ENCODE data around the gene DMXL2. TPM values are rescaled to one million over a fixed set of nuclear protein-coding genes. Genes with fewer than 3 reads are reported as not detected.

DMXL2 gene
- total and polyA plus RNA-seq, 9 of the 15 experiments (the other 6 are each of a cell fraction or from before 2014, with no cell fraction given), result 9.3 to 57.7 (median 30.7) TPM

DNA sequence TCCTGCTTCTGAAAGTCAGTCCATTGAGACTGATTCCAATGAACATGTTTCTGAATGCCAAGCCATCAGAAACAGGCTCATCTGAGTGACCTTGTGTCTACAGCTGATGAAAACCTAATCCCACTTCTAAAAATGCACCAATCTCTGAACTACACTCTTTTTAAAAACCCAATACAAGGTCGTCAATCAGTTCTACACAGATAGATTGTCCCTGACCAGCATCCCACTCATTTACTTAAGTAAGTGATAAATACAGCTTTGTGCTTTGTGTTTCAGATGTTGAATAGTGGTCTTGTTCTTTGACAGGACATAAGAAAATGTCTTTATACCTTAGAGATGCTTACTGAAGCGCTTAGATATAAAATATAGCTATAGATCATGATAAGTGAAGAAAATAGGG is 38.5 kb upstream of the DMXL2 start:
- Histone ChIP-seq H3K27me3 (ENCODE audit: control insufficient read depth in 2 of 2, insufficient read depth in 2 of 2, low read length in 2 of 2) (no peaks in the 10 kb centered on the region), H3K36me3 (ENCODE audit: control insufficient read depth, insufficient read depth, low read length) (no peaks in the 10 kb centered on the region), H3K9me3 (replicated peaks; ENCODE audit: control insufficient read depth, insufficient read depth, low read depth, low read length) (no peaks in the 10 kb centered on the region), H3K4me1 (replicated peaks in 1 of 2; ENCODE audit: control insufficient read depth in 2 of 2, insufficient read depth in 2 of 2, low read length in 2 of 2) (no peaks in the 10 kb centered on the region), H3K9me1 (ENCODE audit: control insufficient read depth, insufficient read depth, low read length) (no peaks in the 10 kb centered on the region), H3K4me2 (ENCODE audit: insufficient read depth, low read length) (no peak overlapping the region), H4K20me1 (replicated peaks; ENCODE audit: control insufficient read depth, insufficient read depth, low read length) (no peaks in the 10 kb centered on the region), H3K9ac (ENCODE audit: insufficient read depth in 1 of 2, low read depth in 2 of 2, low read length in 2 of 2) (no peak overlapping the region), H2AFZ (ENCODE audit: low read depth, low read length) (no peak overlapping the region), H3K27ac (ENCODE audit: extremely low read depth, low read depth, low read length) (no peak overlapping the region), H3K4me3 (no peak overlapping the region), H3K79me2 (ENCODE audit: control insufficient read depth, insufficient read depth, low read length) (no peaks in the 10 kb centered on the region)
- ChIA-PET CTCF (ENCODE audit: low intra/inter-chr PET ratio) (no interaction called here), POLR2A (no interaction called here)
- BruUV-seq (replicated peaks), result no TSS peak
- ATAC-seq (no peak), FAIRE-seq (no peak), DNase-seq (ENCODE audit: extremely low read depth in 1 of 4, low spot score in 3 of 4) (no peak)
- TF ChIP-seq KDM1A (IDR thresholded peaks at IDR 0.05) (peak; percentile 59 to 77; a peak in 3 of 4 replicates), ZKSCAN8 (CRISPR knock-in tag; IDR thresholded peaks at IDR 0.05) (no peak)
- in situ Hi-C loops (cut with MboI) (no loop called here), intact Hi-C loops (cut with micrococcal nuclease) (no loop called here)
- WGBS (ENCODE audit: insufficient coverage, low coverage, missing lambda C conversion rate), result 62% methylated on average over 2 of the region's 2 CpGs

DNA sequence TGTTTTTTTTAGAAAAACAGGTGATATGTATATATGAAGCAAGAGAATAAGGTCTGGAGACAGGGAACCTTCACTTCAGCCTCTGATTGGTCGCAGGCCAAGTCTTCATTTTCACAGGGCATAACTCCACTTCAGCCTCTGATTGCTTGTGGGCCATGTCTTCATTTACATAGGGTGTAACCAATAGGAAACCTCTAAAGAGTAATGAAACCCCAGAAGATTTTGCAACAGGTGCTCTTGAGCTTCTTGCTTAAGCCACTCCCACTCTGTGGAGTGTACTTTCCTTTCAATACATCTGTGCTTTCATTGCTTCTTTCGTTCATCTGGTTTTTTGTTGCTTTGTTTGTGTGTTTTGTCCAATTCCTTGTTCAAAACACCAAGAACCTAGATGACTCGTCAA is 36.1 kb upstream of the DMXL2 start:
- no peak overlapping the region for H3K9ac ChIP-seq (ENCODE audit: insufficient read depth in 1 of 2, low read depth in 2 of 2, low read length in 2 of 2)
- H3K79me2 ChIP-seq (ENCODE audit: control insufficient read depth, insufficient read depth, low read length), result no peaks in the 10 kb centered on the region
- no peaks in the 10 kb centered on the region for H3K9me1 ChIP-seq (ENCODE audit: control insufficient read depth, insufficient read depth, low read length)
- ChIA-PET CTCF (ENCODE audit: low intra/inter-chr PET ratio) (no interaction called here), POLR2A (interaction anchor here (0.6 to 1.4 kb wide), 4 partner anchors 9 to 404 kb away, joined by 3 to 6 read pairs (median 4); no protein-coding TSS in a partner anchor)
- no peak overlapping the region for H3K4me3 ChIP-seq
- BruUV-seq (replicated peaks), result no TSS peak
- no peaks in the 10 kb centered on the region for H4K20me1 ChIP-seq (replicated peaks; ENCODE audit: control insufficient read depth, insufficient read depth, low read length)
- H3K27me3 ChIP-seq (ENCODE audit: control insufficient read depth in 2 of 2, insufficient read depth in 2 of 2, low read length in 2 of 2), result no peaks in the 10 kb centered on the region
- ATAC-seq (peak; percentile 99), FAIRE-seq (peak; percentile 72), DNase-seq (ENCODE audit: extremely low read depth in 1 of 4, low spot score in 3 of 4) (peak in 2 of 4 experiments; percentile 31 to 43)
- H3K36me3 ChIP-seq (ENCODE audit: control insufficient read depth, insufficient read depth, low read length), result no peaks in the 10 kb centered on the region
- in situ Hi-C loops (cut with MboI), result no loop called here
- 0 out of 2 replicates have a peak overlapping the region, but pooled peaks have one; percentile 42 for H2AFZ ChIP-seq (ENCODE audit: low read depth, low read length)
- H3K4me1 ChIP-seq (replicated peaks in 1 of 2; ENCODE audit: control insufficient read depth in 2 of 2, insufficient read depth in 2 of 2, low read length in 2 of 2), result peaks cover 0 to 3% of the 10 kb centered on the region in 2 experiments; a peak in 1 of 5 replicates
- intact Hi-C loops (cut with micrococcal nuclease), result no loop called here
- no peak overlapping the region for H3K27ac ChIP-seq (ENCODE audit: extremely low read depth, low read depth, low read length)
- H3K4me2 ChIP-seq (ENCODE audit: insufficient read depth, low read length), result no peak overlapping the region
- WGBS (ENCODE audit: insufficient coverage, low coverage, missing lambda C conversion rate), result 42% methylated on average over 3 of the region's 3 CpGs
- H3K9me3 ChIP-seq (replicated peaks; ENCODE audit: control insufficient read depth, insufficient read depth, low read depth, low read length), result no peaks in the 10 kb centered on the region
- TF ChIP-seq, protein P1, sequence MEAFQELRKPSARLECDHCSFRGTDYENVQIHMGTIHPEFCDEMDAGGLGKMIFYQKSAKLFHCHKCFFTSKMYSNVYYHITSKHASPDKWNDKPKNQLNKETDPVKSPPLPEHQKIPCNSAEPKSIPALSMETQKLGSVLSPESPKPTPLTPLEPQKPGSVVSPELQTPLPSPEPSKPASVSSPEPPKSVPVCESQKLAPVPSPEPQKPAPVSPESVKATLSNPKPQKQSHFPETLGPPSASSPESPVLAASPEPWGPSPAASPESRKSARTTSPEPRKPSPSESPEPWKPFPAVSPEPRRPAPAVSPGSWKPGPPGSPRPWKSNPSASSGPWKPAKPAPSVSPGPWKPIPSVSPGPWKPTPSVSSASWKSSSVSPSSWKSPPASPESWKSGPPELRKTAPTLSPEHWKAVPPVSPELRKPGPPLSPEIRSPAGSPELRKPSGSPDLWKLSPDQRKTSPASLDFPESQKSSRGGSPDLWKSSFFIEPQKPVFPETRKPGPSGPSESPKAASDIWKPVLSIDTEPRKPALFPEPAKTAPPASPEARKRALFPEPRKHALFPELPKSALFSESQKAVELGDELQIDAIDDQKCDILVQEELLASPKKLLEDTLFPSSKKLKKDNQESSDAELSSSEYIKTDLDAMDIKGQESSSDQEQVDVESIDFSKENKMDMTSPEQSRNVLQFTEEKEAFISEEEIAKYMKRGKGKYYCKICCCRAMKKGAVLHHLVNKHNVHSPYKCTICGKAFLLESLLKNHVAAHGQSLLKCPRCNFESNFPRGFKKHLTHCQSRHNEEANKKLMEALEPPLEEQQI (IDR thresholded peaks at IDR 0.05), result no peak
- no peak for TF ChIP-seq SRSF3 (IDR thresholded peaks at IDR 0.05; ENCODE audit: insufficient read depth, low read length)
- no peak for TF ChIP-seq SREBF1 (IDR thresholded peaks at IDR 0.05; ENCODE audit: borderline replicate concordance, low read depth, low read length)
- no peak for TF ChIP-seq FOXK1 (CRISPR knock-in tag; IDR thresholded peaks at IDR 0.05; ENCODE audit: borderline replicate concordance)
- TF ChIP-seq FOS (IDR thresholded peaks at IDR 0.05; ENCODE audit: extremely low read depth, insufficient read length), result no peak
- no peak for TF ChIP-seq OTX1 (CRISPR knock-in tag; IDR thresholded peaks at IDR 0.05)
- TF ChIP-seq SIRT6 (IDR thresholded peaks at IDR 0.05; ENCODE audit: low read depth, low read length), result no peak
- TF ChIP-seq SRSF9 (IDR thresholded peaks at IDR 0.05; ENCODE audit: borderline replicate concordance, low read depth, low read length), result no peak
- TF ChIP-seq, protein P2, sequence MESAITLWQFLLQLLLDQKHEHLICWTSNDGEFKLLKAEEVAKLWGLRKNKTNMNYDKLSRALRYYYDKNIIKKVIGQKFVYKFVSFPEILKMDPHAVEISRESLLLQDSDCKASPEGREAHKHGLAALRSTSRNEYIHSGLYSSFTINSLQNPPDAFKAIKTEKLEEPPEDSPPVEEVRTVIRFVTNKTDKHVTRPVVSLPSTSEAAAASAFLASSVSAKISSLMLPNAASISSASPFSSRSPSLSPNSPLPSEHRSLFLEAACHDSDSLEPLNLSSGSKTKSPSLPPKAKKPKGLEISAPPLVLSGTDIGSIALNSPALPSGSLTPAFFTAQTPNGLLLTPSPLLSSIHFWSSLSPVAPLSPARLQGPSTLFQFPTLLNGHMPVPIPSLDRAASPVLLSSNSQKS (CRISPR knock-in tag; IDR thresholded peaks at IDR 0.05), result no peak
- TF ChIP-seq NFYB (IDR thresholded peaks at IDR 0.05; ENCODE audit: extremely low read depth, insufficient read length), result peak; percentile 40
- peak; percentile 19 for TF ChIP-seq RBM25 (IDR thresholded peaks at IDR 0.05; ENCODE audit: low read depth, low read length, severe bottlenecking)
- no peak for TF ChIP-seq JUNB (CRISPR knock-in tag; conservative IDR thresholded peaks at IDR 0.05)
